ENCODE data around the gene NRXN2.

NRXN2 gene

GRCh38 chr11:64571410-64572091 is 151.4 kb downstream of the NRXN2 start:
- H3K79me2 ChIP-seq (ENCODE audit: control insufficient read depth, low read length), result no peaks in the 10 kb centered on the region
- no peak overlapping the region for H3K27ac ChIP-seq (ENCODE audit: low read depth, low read length)
- no peak overlapping the region for H3K4me3 ChIP-seq (ENCODE audit: low read length)
- peaks cover 8% of the 10 kb centered on the region; the same call in 1 of the 2 replicates for H3K27me3 ChIP-seq (ENCODE audit: control insufficient read depth, low read length)
- H3F3A ChIP-seq (ENCODE audit: control insufficient read depth, insufficient read depth), result no peaks in the 10 kb centered on the region
- no peaks in the 10 kb centered on the region for H3K9me2 ChIP-seq (replicated peaks; ENCODE audit: control insufficient read depth, low read length)
- H4K20me1 ChIP-seq (ENCODE audit: control insufficient read depth, insufficient read depth, low read depth, low read length), result no peaks in the 10 kb centered on the region
- no peak for TF ChIP-seq CTCF (IDR thresholded peaks at IDR 0.05; ENCODE audit: low read depth, low read length, poor library complexity, severe bottlenecking)
- no peak for TF ChIP-seq EZH2phosphoT487 (IDR thresholded peaks at IDR 0.05; ENCODE audit: borderline replicate concordance, low read length)
- H3K9me3 ChIP-seq (ENCODE audit: control insufficient read depth, insufficient read depth, low read length), result no peaks in the 10 kb centered on the region
- no peaks in the 10 kb centered on the region for H3K36me3 ChIP-seq (ENCODE audit: control insufficient read depth, low read length)
- H3K4me2 ChIP-seq (ENCODE audit: low read length), result no peak overlapping the region
- H3K4me1 ChIP-seq (ENCODE audit: control insufficient read depth, low read length), result no peaks in the 10 kb centered on the region

- no peaks in the 10 kb centered on the region for H3F3A ChIP-seq (ENCODE audit: control insufficient read depth, insufficient read depth)
- no peaks in the 10 kb centered on the region for H3K79me2 ChIP-seq (ENCODE audit: control insufficient read depth, low read length)
- no peak overlapping the region for H3K27ac ChIP-seq (ENCODE audit: low read depth, low read length)
- H4K20me1 ChIP-seq (ENCODE audit: control insufficient read depth, insufficient read depth, low read depth, low read length), result no peaks in the 10 kb centered on the region
- H3K9me3 ChIP-seq (ENCODE audit: control insufficient read depth, insufficient read depth, low read length), result no peaks in the 10 kb centered on the region
- H3K36me3 ChIP-seq (ENCODE audit: control insufficient read depth, low read length), result no peaks in the 10 kb centered on the region
- H3K4me1 ChIP-seq (ENCODE audit: control insufficient read depth, low read length), result no peaks in the 10 kb centered on the region
- no peak overlapping the region for H3K4me2 ChIP-seq (ENCODE audit: low read length)
- H3K4me3 ChIP-seq (ENCODE audit: low read length), result no peak overlapping the region
- H3K9me2 ChIP-seq (replicated peaks; ENCODE audit: control insufficient read depth, low read length), result no peaks in the 10 kb centered on the region
- TF ChIP-seq EZH2phosphoT487 (IDR thresholded peaks at IDR 0.05; ENCODE audit: borderline replicate concordance, low read length), result no peak
- no peak for TF ChIP-seq CTCF (IDR thresholded peaks at IDR 0.05; ENCODE audit: low read depth, low read length, poor library complexity, severe bottlenecking)
- H3K27me3 ChIP-seq (ENCODE audit: control insufficient read depth, low read length), result peaks cover 4% of the 10 kb centered on the region; the same call in 1 of the 2 replicates
Measured at GRCh38 chr11:64571050-64571409, 152.0 kb downstream of the NRXN2 start.

GRCh38 chr11:64570341-64570740 is 152.7 kb downstream of the NRXN2 start:
- Histone ChIP-seq H3K79me2 (ENCODE audit: control insufficient read depth, low read length) (no peaks in the 10 kb centered on the region), H3K27me3 (ENCODE audit: control insufficient read depth, low read length) (peaks cover 4% of the 10 kb centered on the region; the same call in 1 of the 2 replicates), H3K4me1 (ENCODE audit: control insufficient read depth, low read length) (no peaks in the 10 kb centered on the region), H3K4me2 (ENCODE audit: low read length) (no peak overlapping the region), H3K4me3 (ENCODE audit: low read length) (no peak overlapping the region), H3K27ac (ENCODE audit: low read depth, low read length) (no peak overlapping the region), H3K9me3 (ENCODE audit: control insufficient read depth, insufficient read depth, low read length) (no peaks in the 10 kb centered on the region), H4K20me1 (ENCODE audit: control insufficient read depth, insufficient read depth, low read depth, low read length) (no peaks in the 10 kb centered on the region), H3F3A (ENCODE audit: control insufficient read depth, insufficient read depth) (no peaks in the 10 kb centered on the region), H3K36me3 (ENCODE audit: control insufficient read depth, low read length) (no peaks in the 10 kb centered on the region), H3K9me2 (replicated peaks; ENCODE audit: control insufficient read depth, low read length) (no peaks in the 10 kb centered on the region)
- TF ChIP-seq CTCF (IDR thresholded peaks at IDR 0.05; ENCODE audit: low read depth, low read length, poor library complexity, severe bottlenecking) (no peak), EZH2phosphoT487 (IDR thresholded peaks at IDR 0.05; ENCODE audit: borderline replicate concordance, low read length) (no peak)
